ENCODE data around the gene OR6V1. TPM values are rescaled to one million over a fixed set of nuclear protein-coding genes. Genes with fewer than 3 reads are reported as not detected.

OR6V1 gene
- total RNA-seq, 2 experiments from 2014 or later: not detected

- ChIA-PET POLR2A (interaction anchor here (0.6 to 1.1 kb wide), 4 partner anchors 9 to 1399 kb away, joined by 3 read pairs; no protein-coding TSS in a partner anchor), CTCF (ENCODE audit: unreplicated experiment) (no interaction called here)
- Histone ChIP-seq H3K27ac (ENCODE audit: low read depth, low read length, poor library complexity, severe bottlenecking) (no peak overlapping the region), H3K4me3 (ENCODE audit: low read depth, low read length, poor library complexity, severe bottlenecking) (no peak overlapping the region), H3K4me2 (ENCODE audit: low read length) (no peak overlapping the region), H3K4me1 (ENCODE audit: insufficient read depth, low read length, poor library complexity, severe bottlenecking) (no peaks in the 10 kb centered on the region), H3K9me2 (ENCODE audit: insufficient read depth, low read length) (no peaks in the 10 kb centered on the region), H2AFZ (ENCODE audit: low read length) (no peak overlapping the region), H4K20me1 (ENCODE audit: insufficient read depth, low read length) (no peaks in the 10 kb centered on the region), H3K36me3 (ENCODE audit: insufficient read depth, low read length) (no peaks in the 10 kb centered on the region), H3K9me3 (ENCODE audit: low read length) (no peaks in the 10 kb centered on the region), H3K79me2 (ENCODE audit: insufficient read depth, low read depth, low read length) (no peaks in the 10 kb centered on the region)
- no peak for DNase-seq (ENCODE audit: low spot score)
- intact Hi-C loops (cut with micrococcal nuclease; ENCODE audit: unreplicated experiment): no loop called here
- BruUV-seq (replicated peaks): no TSS peak
- TF ChIP-seq EZH2phosphoT487 (IDR thresholded peaks at IDR 0.05; ENCODE audit: borderline replicate concordance, low read depth, low read length) (no peak), CTCF (conservative IDR thresholded peaks at IDR 0.05; ENCODE audit: low read length) (no peak)
Measured at GRCh38 chr7:143063741-143064140, 11.6 kb downstream of the OR6V1 start.

- ChIA-PET POLR2A (interaction anchor here (1.4 kb wide), 1 partner anchor 61 kb away, joined by 3 read pairs; no protein-coding TSS in a partner anchor), CTCF (ENCODE audit: unreplicated experiment) (no interaction called here)
- H4K20me1 ChIP-seq (ENCODE audit: insufficient read depth, low read length): no peaks in the 10 kb centered on the region
- no peaks in the 10 kb centered on the region for H3K79me2 ChIP-seq (ENCODE audit: insufficient read depth, low read depth, low read length)
- H3K36me3 ChIP-seq (ENCODE audit: insufficient read depth, low read length): no peaks in the 10 kb centered on the region
- no peak overlapping the region for H3K4me2 ChIP-seq (ENCODE audit: low read length)
- no peaks in the 10 kb centered on the region for H3K4me1 ChIP-seq (ENCODE audit: insufficient read depth, low read length, poor library complexity, severe bottlenecking)
- no peak overlapping the region for H2AFZ ChIP-seq (ENCODE audit: low read length)
- H3K9me3 ChIP-seq (ENCODE audit: low read length): no peaks in the 10 kb centered on the region
- no peak overlapping the region for H3K4me3 ChIP-seq (ENCODE audit: low read depth, low read length, poor library complexity, severe bottlenecking)
- no TSS peak for BruUV-seq (replicated peaks)
- no peak for TF ChIP-seq EZH2phosphoT487 (IDR thresholded peaks at IDR 0.05; ENCODE audit: borderline replicate concordance, low read depth, low read length)
- TF ChIP-seq CTCF (conservative IDR thresholded peaks at IDR 0.05; ENCODE audit: low read length): no peak
- intact Hi-C loops (cut with micrococcal nuclease; ENCODE audit: unreplicated experiment): no loop called here
- no peak for DNase-seq (ENCODE audit: low spot score)
- H3K27ac ChIP-seq (ENCODE audit: low read depth, low read length, poor library complexity, severe bottlenecking): no peak overlapping the region
- no peaks in the 10 kb centered on the region for H3K9me2 ChIP-seq (ENCODE audit: insufficient read depth, low read length)
Measured at GRCh38 chr7:143068446-143068845, 16.3 kb downstream of the OR6V1 start.

GRCh38 chr7:143069912-143070500 is 17.9 kb downstream of the OR6V1 start:
- no peak for TF ChIP-seq CTCF (conservative IDR thresholded peaks at IDR 0.05; ENCODE audit: low read length)
- TF ChIP-seq EZH2phosphoT487 (IDR thresholded peaks at IDR 0.05; ENCODE audit: borderline replicate concordance, low read depth, low read length): no peak
- no peak for DNase-seq (ENCODE audit: low spot score)
- Histone ChIP-seq H2AFZ (ENCODE audit: low read length) (no peak overlapping the region), H3K4me3 (ENCODE audit: low read depth, low read length, poor library complexity, severe bottlenecking) (no peak overlapping the region), H3K27ac (ENCODE audit: low read depth, low read length, poor library complexity, severe bottlenecking) (no peak overlapping the region), H3K4me1 (ENCODE audit: insufficient read depth, low read length, poor library complexity, severe bottlenecking) (no peaks in the 10 kb centered on the region), H3K9me2 (ENCODE audit: insufficient read depth, low read length) (no peaks in the 10 kb centered on the region), H3K9me3 (ENCODE audit: low read length) (no peaks in the 10 kb centered on the region), H3K36me3 (ENCODE audit: insufficient read depth, low read length) (no peaks in the 10 kb centered on the region), H3K4me2 (ENCODE audit: low read length) (no peak overlapping the region), H3K79me2 (ENCODE audit: insufficient read depth, low read depth, low read length) (no peaks in the 10 kb centered on the region), H4K20me1 (ENCODE audit: insufficient read depth, low read length) (no peaks in the 10 kb centered on the region)
- BruUV-seq (replicated peaks): no TSS peak
- intact Hi-C loops (cut with micrococcal nuclease; ENCODE audit: unreplicated experiment): no loop called here
- POLR2A ChIA-PET: interaction anchor here (0.6 to 1.3 kb wide), 5 partner anchors 10 to 520 kb away, joined by 3 to 5 read pairs (median 3); no protein-coding TSS in a partner anchor
- CTCF ChIA-PET (ENCODE audit: unreplicated experiment): no interaction called here
